ENCODE data around the gene ZNF583. TPM values are rescaled to one million over a fixed set of nuclear protein-coding genes. Genes with fewer than 3 reads are reported as not detected.

ZNF583 gene
- total and polyA plus RNA-seq, 2 of the 8 experiments (the other 6 are each of a cell fraction or from before 2014, with no cell fraction given): 0.48 to 2.8 TPM

- TF ChIP-seq BCL11A (IDR thresholded peaks at IDR 0.05; ENCODE audit: low read depth in 2 of 2, low read length in 2 of 2) (no peak), JUN (IDR thresholded peaks at IDR 0.05; ENCODE audit: low read depth, low read length) (no peak), EZH2 (IDR thresholded peaks at IDR 0.05; ENCODE audit: low read depth, low read length, severe bottlenecking) (no peak), E2F6 (IDR thresholded peaks at IDR 0.05) (no peak), ZNF274 (IDR thresholded peaks at IDR 0.05; ENCODE audit: borderline replicate concordance, extremely low read depth, low read length) (no peak), ATF2 (IDR thresholded peaks at IDR 0.05; ENCODE audit: low read length) (no peak), MAFK (IDR thresholded peaks at IDR 0.05; ENCODE audit: low read depth, low read length) (no peak)
Measured at GRCh38 chr19:56403764-56404704, at the start of gene ZNF583 (continued).

All from H1 (cell line).